Keratinocyte (primary cell): ENCODE measurements around the gene JAKMIP1. TPM values are rescaled to one million over a fixed set of nuclear protein-coding genes. Genes with fewer than 3 reads are reported as not detected.

ENCODE experiments used
- DNase-seq: peaks from one replicate; pipeline ENCODE4 v3.0.0-alpha.2; 2011; ENCODE audit warnings: low read depth, missing footprints, low spot score
- FAIRE-seq: peaks from 2 replicates; lab custom pipeline; 2011; peaks lifted over from hg19 to GRCh38; lab: Jason Lieb, UNC
- H2AFZ ChIP-seq: 2 replicates; pipeline ENCODE4 v1.6.0; 2012; ENCODE audit warnings: low read length, control low read depth, inconsistent platforms; ENCODE audit not compliant: control insufficient read depth
- H3K27ac ChIP-seq: 2 replicates; pipeline ENCODE4 v1.5.1; 2011; ENCODE audit warnings: low read length; ENCODE audit not compliant: control insufficient read depth, insufficient read depth
- H3K27me3 ChIP-seq: 3 replicates; pipeline ENCODE4 v1.6.0; 2011; ENCODE audit warnings: low read length; ENCODE audit not compliant: control insufficient read depth, insufficient read depth; ENCODE audit errors: extremely low read depth
- H3K36me3 ChIP-seq, 2 experiments: 2 replicates in 1 of 2; 3 replicates in 1 of 2; pipeline ENCODE4 v1.5.1; 2011; ENCODE audit warnings: low read length in 2 of 2, mild to moderate bottlenecking in 1 of 2; ENCODE audit not compliant: control insufficient read depth in 2 of 2, insufficient read depth in 2 of 2; ENCODE audit errors: extremely low read depth in 1 of 2
- H3K4me1 ChIP-seq: 3 replicates; pipeline ENCODE4 v1.5.1; 2011; ENCODE audit warnings: low read length; ENCODE audit not compliant: control insufficient read depth, insufficient read depth; ENCODE audit errors: extremely low read depth
- H3K4me2 ChIP-seq: 3 replicates; pipeline ENCODE4 v1.6.0; 2011; ENCODE audit warnings: low read depth, low read length; ENCODE audit not compliant: control insufficient read depth, insufficient read depth; ENCODE audit errors: extremely low read depth
- H3K4me3 ChIP-seq, 3 experiments: fragments of 200-600 bp in 1 of 3; sonication (generic) in 1 of 3; 2 replicates in 2 of 3; 3 replicates in 1 of 3; pipeline ENCODE4 v1.5.1; 2011 to 2016; ENCODE audit warnings: low read length in 3 of 3, mild to moderate bottlenecking in 3 of 3, control low read depth in 2 of 3, inconsistent platforms in 1 of 3, low read depth in 1 of 3, mixed read lengths in 1 of 3, mixed run types in 1 of 3, moderate library complexity in 1 of 3; ENCODE audit not compliant: control insufficient read depth in 2 of 3, insufficient read depth in 2 of 3; ENCODE audit errors: extremely low read depth in 1 of 3
- H3K79me2 ChIP-seq: 2 replicates; pipeline ENCODE4 v1.6.0; 2012; ENCODE audit warnings: low read length; ENCODE audit not compliant: control insufficient read depth, insufficient read depth
- H3K9ac ChIP-seq: 3 replicates; pipeline ENCODE4 v1.6.0; 2011; ENCODE audit warnings: low read length; ENCODE audit not compliant: control insufficient read depth, insufficient read depth; ENCODE audit errors: extremely low read depth
- H3K9me1 ChIP-seq: 3 replicates; pipeline ENCODE4 v1.6.0; 2011; ENCODE audit warnings: low read length; ENCODE audit not compliant: control insufficient read depth, insufficient read depth; ENCODE audit errors: extremely low read depth
- H3K9me3 ChIP-seq: 2 replicates; pipeline ENCODE4 v1.5.1; 2012; ENCODE audit warnings: low read depth, low read length; ENCODE audit not compliant: control insufficient read depth
- H4K20me1 ChIP-seq: 3 replicates; pipeline ENCODE4 v1.6.0; 2011; ENCODE audit warnings: low read length; ENCODE audit not compliant: control insufficient read depth, insufficient read depth; ENCODE audit errors: extremely low read depth
- EZH2 ChIP-seq: IDR thresholded peaks from one replicate; pipeline ENCODE4 v1.6.1; 2012; ENCODE audit warnings: inconsistent platforms, mild to moderate bottlenecking, low read length, moderate library complexity
- dilution Hi-C: fragments of 300-500 bp; cut with MboI; formaldehyde crosslinking; loops from one replicate; pipeline ENCODE4 v1.7.0; 2020; ENCODE audit warnings: low sequenced_read_pairs; ENCODE audit not compliant: extremely low pct_ligation_motif_present
- polyA plus RNA-seq, 5 experiments: library from polyadenylated mRNA; depleted of rRNA in 3 of 5; stranded (reverse) in 3 of 5; stranded (forward) in 1 of 5; unstranded in 1 of 5; fragments of >200 nt; gene quantifications; 1 replicate in 1 of 5; 2 replicates in 3 of 5; 3 replicates in 1 of 5; pipeline versions ENCODE4 v1.2.1 to v1.2.3, GENCODE V29; 2011 to 2012; ENCODE audit warnings: missing spikeins in 2 of 5, low read depth in 1 of 5, low replicate concordance in 1 of 5
- TF ChIP-seq, protein P1 (sequence below), 3 experiments: IDR thresholded peaks in 1 of 3; conservative IDR thresholded peaks in 1 of 3; optimal IDR thresholded peaks in 1 of 3; 2 replicates in 2 of 3; 3 replicates in 1 of 3; pipeline versions ENCODE3 to v1.5.1; 2011; ENCODE audit warnings: low read length in 3 of 3, mild to moderate bottlenecking in 3 of 3, moderate library complexity in 2 of 3, control low read depth in 1 of 3, inconsistent platforms in 1 of 3; ENCODE audit not compliant: insufficient read depth in 2 of 3; ENCODE audit errors: extremely low read depth in 1 of 3

The JAKMIP1 gene
- polyA plus RNA-seq, 1 donor (not counting 4 experiments of a cell fraction or from before 2014, with no cell fraction given), result not detected

DNA sequence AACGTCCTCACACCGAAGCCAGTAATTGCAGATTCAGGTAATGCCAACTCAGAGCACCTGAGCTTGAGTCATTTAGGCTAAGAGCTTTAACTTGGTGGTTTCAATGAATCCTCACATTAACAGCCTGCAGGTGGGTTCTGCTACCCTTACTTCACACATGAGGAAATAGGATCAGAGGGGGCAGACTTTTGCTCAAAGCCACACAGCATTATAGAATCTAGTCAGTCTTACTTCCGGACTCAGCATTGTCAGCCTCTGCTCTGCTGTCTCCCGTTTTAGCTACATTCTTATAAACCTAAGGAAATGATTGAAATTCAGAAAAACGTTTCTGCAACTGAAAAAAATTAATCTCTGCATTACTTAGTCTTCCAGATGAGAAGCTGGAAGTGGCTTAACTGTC is 188.1 kb downstream of the JAKMIP1 start:
- Histone ChIP-seq H3K9me3 (no peaks in the 10 kb centered on the region), H3K27ac (no peak overlapping the region), H3K4me1 (no peaks in the 10 kb centered on the region), H3K27me3 (peaks cover 19% of the 10 kb centered on the region), H3K4me2 (no peak overlapping the region), H3K9ac (no peak overlapping the region), H3K79me2 (no peaks in the 10 kb centered on the region), H2AFZ (no peak overlapping the region), H3K9me1 (no peaks in the 10 kb centered on the region), H3K4me3 (no peak overlapping the region), H3K36me3 (no peaks in the 10 kb centered on the region), H4K20me1 (no peaks in the 10 kb centered on the region)
- no peak for DNase-seq
- dilution Hi-C loops, result no loop called here
- no peak for TF ChIP-seq EZH2
- TF ChIP-seq, protein P1, sequence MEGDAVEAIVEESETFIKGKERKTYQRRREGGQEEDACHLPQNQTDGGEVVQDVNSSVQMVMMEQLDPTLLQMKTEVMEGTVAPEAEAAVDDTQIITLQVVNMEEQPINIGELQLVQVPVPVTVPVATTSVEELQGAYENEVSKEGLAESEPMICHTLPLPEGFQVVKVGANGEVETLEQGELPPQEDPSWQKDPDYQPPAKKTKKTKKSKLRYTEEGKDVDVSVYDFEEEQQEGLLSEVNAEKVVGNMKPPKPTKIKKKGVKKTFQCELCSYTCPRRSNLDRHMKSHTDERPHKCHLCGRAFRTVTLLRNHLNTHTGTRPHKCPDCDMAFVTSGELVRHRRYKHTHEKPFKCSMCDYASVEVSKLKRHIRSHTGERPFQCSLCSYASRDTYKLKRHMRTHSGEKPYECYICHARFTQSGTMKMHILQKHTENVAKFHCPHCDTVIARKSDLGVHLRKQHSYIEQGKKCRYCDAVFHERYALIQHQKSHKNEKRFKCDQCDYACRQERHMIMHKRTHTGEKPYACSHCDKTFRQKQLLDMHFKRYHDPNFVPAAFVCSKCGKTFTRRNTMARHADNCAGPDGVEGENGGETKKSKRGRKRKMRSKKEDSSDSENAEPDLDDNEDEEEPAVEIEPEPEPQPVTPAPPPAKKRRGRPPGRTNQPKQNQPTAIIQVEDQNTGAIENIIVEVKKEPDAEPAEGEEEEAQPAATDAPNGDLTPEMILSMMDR (optimal IDR thresholded peaks at IDR 0.05 in 1 of 3, IDR thresholded peaks at IDR 0.05 in 1 of 3, conservative IDR thresholded peaks at IDR 0.05 in 1 of 3; ENCODE audit: extremely low read depth in 1 of 3, insufficient read depth in 2 of 3, low read length in 3 of 3), result no peak
- FAIRE-seq, result no peak

DNA sequence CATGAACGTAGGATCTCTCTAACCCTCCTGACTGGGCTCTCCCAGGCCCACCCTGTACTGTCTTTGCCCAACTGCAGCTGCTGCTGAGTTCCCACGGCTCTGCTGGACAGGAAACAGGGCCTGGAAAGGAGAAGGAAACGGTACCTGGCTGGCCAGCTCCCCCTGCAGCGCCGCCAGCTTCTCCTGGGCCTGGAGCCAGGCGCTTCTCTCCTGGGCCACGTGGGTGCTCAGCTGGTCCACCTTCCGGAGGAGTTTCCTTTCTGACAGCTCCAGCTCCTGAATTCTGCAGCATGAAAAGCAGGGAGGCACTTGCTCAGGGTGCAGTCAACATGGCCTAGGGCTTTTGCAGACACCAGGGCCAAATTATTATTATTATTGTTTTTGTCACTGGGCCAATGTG is 188.7 kb downstream of the JAKMIP1 start:
- no peak overlapping the region for H2AFZ ChIP-seq
- no peaks in the 10 kb centered on the region for H4K20me1 ChIP-seq
- H3K4me1 ChIP-seq, result no peaks in the 10 kb centered on the region
- H3K27ac ChIP-seq, result no peak overlapping the region
- dilution Hi-C loops, result no loop called here
- FAIRE-seq, result no peak
- no peak overlapping the region for H3K4me3 ChIP-seq
- H3K79me2 ChIP-seq, result no peaks in the 10 kb centered on the region
- H3K36me3 ChIP-seq, result no peaks in the 10 kb centered on the region
- no peak overlapping the region for H3K4me2 ChIP-seq
- no peaks in the 10 kb centered on the region for H3K9me3 ChIP-seq
- no peak overlapping the region for H3K9ac ChIP-seq
- peaks cover 19% of the 10 kb centered on the region for H3K27me3 ChIP-seq
- no peaks in the 10 kb centered on the region for H3K9me1 ChIP-seq
- TF ChIP-seq EZH2, result no peak
- TF ChIP-seq, protein P1 (optimal IDR thresholded peaks at IDR 0.05 in 1 of 3, IDR thresholded peaks at IDR 0.05 in 1 of 3, conservative IDR thresholded peaks at IDR 0.05 in 1 of 3; ENCODE audit: extremely low read depth in 1 of 3, insufficient read depth in 2 of 3, low read length in 3 of 3), result no peak
- DNase-seq, result no peak
